Measurements from ENCODE around the gene GRK4. TPM values are rescaled to one million over a fixed set of nuclear protein-coding genes. Genes with fewer than 3 reads are reported as not detected.

GRK4 gene
- total RNA-seq, 1 donor from 2014 or later: 2.1 TPM

- DNase-seq: no peak
- Mint-ChIP-seq H3K4me3 (no peak overlapping the region), H3K36me3 (ENCODE audit: low read depth) (no peaks in the 10 kb centered on the region), H3K9me3 (no peaks in the 10 kb centered on the region), H3K27me3 (peaks cover 6% of the 10 kb centered on the region), H3K4me1 (peaks cover 6% of the 10 kb centered on the region), H3K27ac (no peak overlapping the region)
- POLR2A ChIA-PET: no interaction called here
- ATAC-seq (ENCODE audit: low read depth): no peak
- CTCF ChIA-PET: no interaction called here
- TF ChIP-seq, protein P1, sequence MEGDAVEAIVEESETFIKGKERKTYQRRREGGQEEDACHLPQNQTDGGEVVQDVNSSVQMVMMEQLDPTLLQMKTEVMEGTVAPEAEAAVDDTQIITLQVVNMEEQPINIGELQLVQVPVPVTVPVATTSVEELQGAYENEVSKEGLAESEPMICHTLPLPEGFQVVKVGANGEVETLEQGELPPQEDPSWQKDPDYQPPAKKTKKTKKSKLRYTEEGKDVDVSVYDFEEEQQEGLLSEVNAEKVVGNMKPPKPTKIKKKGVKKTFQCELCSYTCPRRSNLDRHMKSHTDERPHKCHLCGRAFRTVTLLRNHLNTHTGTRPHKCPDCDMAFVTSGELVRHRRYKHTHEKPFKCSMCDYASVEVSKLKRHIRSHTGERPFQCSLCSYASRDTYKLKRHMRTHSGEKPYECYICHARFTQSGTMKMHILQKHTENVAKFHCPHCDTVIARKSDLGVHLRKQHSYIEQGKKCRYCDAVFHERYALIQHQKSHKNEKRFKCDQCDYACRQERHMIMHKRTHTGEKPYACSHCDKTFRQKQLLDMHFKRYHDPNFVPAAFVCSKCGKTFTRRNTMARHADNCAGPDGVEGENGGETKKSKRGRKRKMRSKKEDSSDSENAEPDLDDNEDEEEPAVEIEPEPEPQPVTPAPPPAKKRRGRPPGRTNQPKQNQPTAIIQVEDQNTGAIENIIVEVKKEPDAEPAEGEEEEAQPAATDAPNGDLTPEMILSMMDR (IDR thresholded peaks at IDR 0.05): no peak
- intact Hi-C loops (cut with micrococcal nuclease): no loop called here
Observed at GRCh38 chr4:3021127-3021526, 57.8 kb downstream of the GRK4 start.

DNA sequence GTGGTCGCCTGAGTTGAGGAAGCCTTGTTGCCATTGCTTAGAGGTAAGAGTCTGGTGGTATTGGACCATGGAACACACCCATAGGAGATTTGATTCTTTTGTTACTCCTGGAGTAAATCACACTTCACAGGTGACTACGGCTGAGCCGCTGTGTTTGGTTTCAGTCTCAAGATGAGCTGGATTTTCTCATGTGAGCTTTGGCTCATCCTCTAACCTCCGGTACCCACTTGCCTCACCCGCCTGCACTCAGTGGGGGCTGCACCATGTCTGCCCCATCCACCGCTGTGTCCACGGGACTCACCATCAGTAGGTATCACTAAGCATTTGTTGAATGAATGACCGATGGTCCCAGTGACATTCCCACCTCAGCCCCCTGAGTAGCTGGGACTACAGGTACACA lies 58.3 kb downstream of the GRK4 start:
- ATAC-seq (ENCODE audit: low read depth) (no peak), DNase-seq (no peak)
- TF ChIP-seq, protein P1 (IDR thresholded peaks at IDR 0.05): no peak
- peaks cover 6% of the 10 kb centered on the region for H3K4me1 Mint-ChIP-seq
- H3K27me3 Mint-ChIP-seq: peaks cover 6% of the 10 kb centered on the region
- H3K36me3 Mint-ChIP-seq (ENCODE audit: low read depth): no peaks in the 10 kb centered on the region
- intact Hi-C loops (cut with micrococcal nuclease): no loop called here
- no peak overlapping the region for H3K4me3 Mint-ChIP-seq
- ChIA-PET CTCF (no interaction called here), POLR2A (no interaction called here)
- no peaks in the 10 kb centered on the region for H3K9me3 Mint-ChIP-seq
- H3K27ac Mint-ChIP-seq: no peak overlapping the region

GRCh38 chr4:3022112-3022511 lies 58.7 kb downstream of the GRK4 start:
- intact Hi-C loops (cut with micrococcal nuclease): no loop called here

DNA sequence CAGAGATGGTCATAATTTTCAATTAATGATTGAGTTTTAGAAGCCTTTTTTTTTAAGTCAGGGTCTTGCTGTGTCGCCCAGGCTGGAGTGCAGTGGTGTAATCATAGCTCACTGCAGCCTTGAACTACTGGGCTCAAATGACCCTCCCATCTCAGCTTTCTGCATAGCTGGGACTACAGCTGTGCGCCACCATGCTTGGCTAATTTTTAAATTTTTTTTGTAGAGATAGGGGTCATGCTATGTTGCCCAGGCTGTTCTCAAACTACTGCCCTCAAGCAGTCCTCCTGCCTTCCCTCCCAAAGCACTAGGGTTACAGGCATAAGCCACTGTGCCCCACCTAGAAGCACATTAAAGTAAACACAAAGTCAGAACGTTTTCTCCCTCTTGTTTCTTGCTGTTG lies 59.3 kb downstream of the GRK4 start:
- TF ChIP-seq, protein P1 (IDR thresholded peaks at IDR 0.05): no peak
- no peaks in the 10 kb centered on the region for H3K36me3 Mint-ChIP-seq (ENCODE audit: low read depth)
- ATAC-seq (ENCODE audit: low read depth) (no peak), DNase-seq (no peak)
- H3K4me3 Mint-ChIP-seq: no peak overlapping the region
- peaks cover 6% of the 10 kb centered on the region for H3K27me3 Mint-ChIP-seq
- H3K4me1 Mint-ChIP-seq: peaks cover 6% of the 10 kb centered on the region
- no peaks in the 10 kb centered on the region for H3K9me3 Mint-ChIP-seq
- H3K27ac Mint-ChIP-seq: no peak overlapping the region
- CTCF ChIA-PET: no interaction called here
- POLR2A ChIA-PET: no interaction called here
- intact Hi-C loops (cut with micrococcal nuclease): no loop called here

More at GRCh38 chr4:3022112-3022511, 58.7 kb downstream of the GRK4 start:
- peaks cover 6% of the 10 kb centered on the region for H3K4me1 Mint-ChIP-seq
- no peak overlapping the region for H3K4me3 Mint-ChIP-seq
- ChIA-PET POLR2A (no interaction called here), CTCF (no interaction called here)
- DNase-seq: no peak
- no peaks in the 10 kb centered on the region for H3K36me3 Mint-ChIP-seq (ENCODE audit: low read depth)
- TF ChIP-seq, protein P1 (IDR thresholded peaks at IDR 0.05): no peak
- H3K9me3 Mint-ChIP-seq: no peaks in the 10 kb centered on the region
- ATAC-seq (ENCODE audit: low read depth): no peak
- H3K27me3 Mint-ChIP-seq: peaks cover 6% of the 10 kb centered on the region
- H3K27ac Mint-ChIP-seq: no peak overlapping the region

GRCh38 chr4:3025881-3026280 lies 62.5 kb downstream of the GRK4 start:
- intact Hi-C loops (cut with micrococcal nuclease): no loop called here
- TF ChIP-seq, protein P1 (IDR thresholded peaks at IDR 0.05): no peak
- ATAC-seq (ENCODE audit: low read depth) (no peak), DNase-seq (no peak)
- Mint-ChIP-seq H3K36me3 (ENCODE audit: low read depth) (no peaks in the 10 kb centered on the region), H3K4me1 (no peaks in the 10 kb centered on the region), H3K4me3 (no peak overlapping the region), H3K27ac (no peak overlapping the region), H3K9me3 (no peaks in the 10 kb centered on the region), H3K27me3 (peaks cover 1% of the 10 kb centered on the region)
- ChIA-PET POLR2A (no interaction called here), CTCF (no interaction called here)
